HG03025 (cell line): ENCODE results near the gene ACKR3.

Source experiments
- ATAC-seq: cut with Tn5 transposase; IDR thresholded peaks from one replicate; pipeline ENCODE4 v1.9.1; 2021; ENCODE audit warnings: mild to moderate bottlenecking, moderate library complexity; ENCODE audit not compliant: unreplicated experiment, low FRiP score

The ACKR3 gene

GRCh38 chr2:236548179-236548921 lies 21.3 kb upstream of the ACKR3 start:
- ATAC-seq = no peak

- no peak for ATAC-seq
Observed at GRCh38 chr2:236549165-236549564, 20.5 kb upstream of the ACKR3 start.

- ATAC-seq = no peak
Observed at GRCh38 chr2:236550290-236550689, 19.3 kb upstream of the ACKR3 start.

GRCh38 chr2:236550701-236551465 lies 18.7 kb upstream of the ACKR3 start:
- ATAC-seq = peak; percentile 42

- ATAC-seq = no peak
Observed at GRCh38 chr2:236551471-236552211, 18.0 kb upstream of the ACKR3 start.

- ATAC-seq = no peak
Observed at GRCh38 chr2:236552212-236552542, 17.4 kb upstream of the ACKR3 start.

GRCh38 chr2:236552581-236553363 lies 16.9 kb upstream of the ACKR3 start:
- no peak for ATAC-seq

- no peak for ATAC-seq
Observed at GRCh38 chr2:236553522-236553921, 16.1 kb upstream of the ACKR3 start.

- no peak for ATAC-seq
Observed at GRCh38 chr2:236554629-236555282, 14.9 kb upstream of the ACKR3 start.

GRCh38 chr2:236555481-236555880 lies 14.1 kb upstream of the ACKR3 start:
- ATAC-seq = no peak

GRCh38 chr2:236557306-236558030 lies 12.2 kb upstream of the ACKR3 start:
- ATAC-seq = no peak

- ATAC-seq = no peak
Observed at GRCh38 chr2:236558036-236558435, 11.6 kb upstream of the ACKR3 start.

- ATAC-seq = peak; percentile 65
Observed at GRCh38 chr2:236558993-236559978, 10.3 kb upstream of the ACKR3 start.

- no peak for ATAC-seq
Observed at GRCh38 chr2:236561874-236562273, 7.8 kb upstream of the ACKR3 start.

GRCh38 chr2:236562434-236562833 lies 7.2 kb upstream of the ACKR3 start:
- ATAC-seq = no peak

- no peak for ATAC-seq
Observed at GRCh38 chr2:236563953-236564352, 5.7 kb upstream of the ACKR3 start.

- no peak for ATAC-seq
Observed at GRCh38 chr2:236565212-236565611, 4.4 kb upstream of the ACKR3 start.

- no peak for ATAC-seq
Observed at GRCh38 chr2:236565879-236566402, 3.7 kb upstream of the ACKR3 start.
